ENCODE data around the gene OR2V2.

DNA sequence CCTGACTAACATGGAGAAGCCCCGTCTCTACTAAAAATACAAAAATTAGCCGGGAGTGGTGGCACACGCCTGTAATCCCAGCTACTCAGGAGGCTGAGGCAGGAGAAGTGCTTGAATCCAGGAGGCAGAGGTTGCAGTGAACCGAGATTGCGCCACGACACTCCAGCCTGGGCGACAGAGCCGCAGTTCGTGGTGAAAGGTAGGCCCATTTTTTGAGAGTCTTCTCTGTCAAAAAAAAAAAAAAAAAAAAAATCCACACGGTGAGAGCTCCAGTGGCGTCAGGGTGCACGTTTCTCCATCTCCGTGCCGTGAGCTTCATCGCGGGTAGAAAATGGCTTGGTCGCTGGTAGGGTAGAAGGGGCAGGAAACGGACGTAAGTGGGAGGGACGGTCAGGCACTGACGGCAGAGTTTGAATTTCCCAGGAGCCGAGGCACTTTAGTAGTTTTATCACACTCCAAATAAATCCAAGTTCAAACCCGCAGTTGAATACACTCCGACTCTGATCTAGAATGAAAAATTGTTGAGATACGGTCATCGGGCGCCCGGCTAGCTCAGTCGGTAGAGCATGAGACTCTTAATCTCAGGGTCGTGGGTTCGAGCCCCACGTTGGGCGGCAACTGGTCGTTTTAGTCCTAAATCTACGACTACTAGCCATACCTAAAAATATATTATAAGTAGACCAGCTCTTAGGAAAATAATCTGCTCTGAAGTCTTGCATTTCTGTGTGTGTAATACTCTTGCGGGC, 60.0 kb downstream of the OR2V2 start:
- TF ChIP-seq CTCF (conservative IDR thresholded peaks at IDR 0.05; ENCODE audit: low read depth, low read length) (no peak), EZH2 (IDR thresholded peaks at IDR 0.05; ENCODE audit: low read length, unreplicated experiment) (no peak)
